ENCODE data around the gene HTR4.

The HTR4 gene

GRCh38 chr5:148436029-148436428, 218.3 kb downstream of the HTR4 start:
- no peak for DNase-seq (ENCODE audit: low read depth in 2 of 2)

- DNase-seq (ENCODE audit: low read depth in 2 of 2): no peak
Measured at GRCh38 chr5:148433826-148434225, 220.5 kb downstream of the HTR4 start.
